Measurements from ENCODE around the gene UVSSA.
"Not testable (repeated sequence)": the region's sequence is repeated elsewhere in the genome, so short reads cannot be mapped to it uniquely, and the experiment has no call there.

Gene UVSSA

DNA sequence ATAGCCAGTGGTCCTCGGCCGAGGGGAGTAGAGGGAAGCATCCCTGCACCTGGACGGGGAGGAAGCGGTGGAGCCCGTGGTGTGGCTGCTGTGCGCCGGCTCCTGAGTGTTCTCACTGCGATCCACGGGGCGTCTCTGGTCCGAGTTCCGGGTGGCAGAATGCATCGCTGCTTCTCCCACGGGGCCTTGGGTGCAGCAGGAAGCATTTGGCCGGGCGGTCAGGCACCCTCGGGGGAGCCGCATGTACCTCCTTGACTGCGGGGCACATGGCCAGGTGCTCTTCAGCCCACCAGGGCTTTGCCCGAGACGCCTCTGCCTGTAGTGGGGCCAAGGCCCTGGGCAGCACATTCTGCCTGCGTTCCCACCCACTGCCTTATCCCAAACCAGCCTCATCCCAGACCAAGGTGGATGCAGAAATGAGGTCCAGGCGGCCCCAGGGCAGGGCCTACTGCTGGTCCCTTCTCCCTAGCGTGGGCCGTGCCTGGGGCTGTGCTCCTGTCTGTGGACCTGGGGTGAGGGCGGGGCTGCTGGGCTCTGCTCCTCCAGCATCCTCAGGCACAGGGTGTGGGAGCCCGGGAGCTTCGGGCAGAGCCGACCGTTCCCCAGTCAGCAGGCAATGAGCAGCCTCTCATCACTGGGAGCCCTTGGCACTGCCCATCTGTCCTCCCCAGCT is 31.7 kb downstream of the UVSSA start:
- DNase-seq = no peak

GRCh38 chr4:1379351-1379781 is 32.4 kb downstream of the UVSSA start:
- no peak for DNase-seq

DNA sequence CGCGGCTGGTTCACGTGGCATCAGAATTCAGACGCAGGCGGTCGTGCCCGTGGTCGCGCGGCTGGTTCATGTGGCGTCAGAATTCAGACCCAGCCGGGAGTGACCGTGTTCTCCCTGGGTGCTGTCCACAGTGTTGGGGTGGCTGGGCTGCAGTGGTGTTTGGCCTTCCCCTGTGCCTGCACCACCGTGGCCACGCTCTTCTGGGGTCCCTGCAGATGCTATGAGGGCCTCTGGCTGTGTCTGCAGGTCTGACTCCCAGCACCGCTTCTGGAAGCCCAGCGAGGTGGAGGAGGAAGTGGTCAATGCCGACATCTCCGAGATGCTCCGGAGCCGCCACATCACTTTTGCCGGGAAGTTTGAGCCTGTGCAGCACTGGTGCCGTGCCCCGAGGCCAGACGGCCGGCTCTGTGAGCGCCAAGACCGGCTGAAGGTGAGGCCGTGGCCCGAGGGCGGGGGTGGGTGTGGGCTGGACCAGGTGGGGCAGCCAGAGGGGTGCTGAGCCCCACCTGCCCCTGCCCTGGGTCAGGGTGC is 32.9 kb downstream of the UVSSA start:
- no peak for DNase-seq

DNA sequence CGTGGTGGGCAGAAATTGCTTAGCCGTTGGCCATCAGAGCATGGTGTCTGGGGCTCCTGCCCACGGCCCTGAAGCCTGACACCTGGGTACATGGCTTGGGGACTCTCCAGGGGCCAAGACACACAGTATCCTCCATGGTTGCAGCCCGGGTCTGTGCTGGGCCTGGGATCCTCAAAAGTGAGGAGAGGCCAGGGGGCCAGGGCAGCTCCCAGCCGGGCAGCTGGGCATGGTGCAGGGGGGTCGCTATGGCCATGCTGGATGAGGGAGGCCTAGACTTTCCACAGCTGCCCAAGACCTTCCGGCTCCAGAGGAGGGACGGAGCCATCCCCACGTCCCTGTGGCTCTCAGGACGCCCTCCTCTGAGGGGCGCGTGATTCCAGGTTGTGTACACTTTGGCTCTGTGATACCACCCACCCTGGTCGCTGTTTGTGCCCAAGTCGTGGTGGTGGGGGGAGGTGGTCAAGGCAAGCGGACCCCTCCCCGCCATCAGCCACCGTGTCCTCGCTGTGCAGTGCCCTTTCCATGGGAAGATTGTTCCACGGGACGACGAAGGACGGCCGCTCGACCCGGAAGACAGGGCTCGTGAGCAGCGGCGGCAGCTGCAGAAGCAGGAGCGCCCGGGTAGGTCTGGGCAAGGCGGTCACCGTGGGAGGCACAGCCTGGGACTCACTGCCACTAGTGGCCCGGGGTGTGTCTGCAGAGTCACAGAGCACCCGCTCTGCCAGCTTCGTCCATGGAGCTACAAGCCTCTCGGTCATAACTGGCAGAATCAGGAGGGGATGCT is 33.6 kb downstream of the UVSSA start:
- no peak for DNase-seq

DNA sequence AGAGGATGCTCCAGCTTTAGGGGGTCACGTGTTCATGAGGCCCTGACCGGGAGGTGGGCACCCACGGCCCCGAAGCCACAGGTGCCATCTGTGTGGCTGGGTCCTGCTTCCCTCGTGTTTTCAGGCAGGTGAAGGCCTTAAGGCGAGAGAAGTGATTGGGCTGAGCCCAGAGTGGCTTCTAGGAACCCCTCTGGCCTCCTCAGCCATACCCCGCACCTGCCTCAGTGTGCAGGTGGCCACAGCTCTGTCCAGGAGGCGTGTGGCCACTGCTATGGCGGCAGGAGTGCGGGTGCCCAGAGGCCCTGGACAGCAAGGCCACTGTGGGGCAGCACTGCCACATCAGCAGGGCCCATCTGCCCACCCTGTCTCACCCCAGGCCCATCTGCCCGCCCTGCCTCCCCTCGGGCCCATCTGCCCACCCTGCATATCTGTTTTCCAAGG is 34.2 kb downstream of the UVSSA start:
- DNase-seq = no peak

- no peak for DNase-seq
These were observed 35.0 kb downstream of the UVSSA start for GRCh38 chr4:1381944-1382541.

DNA sequence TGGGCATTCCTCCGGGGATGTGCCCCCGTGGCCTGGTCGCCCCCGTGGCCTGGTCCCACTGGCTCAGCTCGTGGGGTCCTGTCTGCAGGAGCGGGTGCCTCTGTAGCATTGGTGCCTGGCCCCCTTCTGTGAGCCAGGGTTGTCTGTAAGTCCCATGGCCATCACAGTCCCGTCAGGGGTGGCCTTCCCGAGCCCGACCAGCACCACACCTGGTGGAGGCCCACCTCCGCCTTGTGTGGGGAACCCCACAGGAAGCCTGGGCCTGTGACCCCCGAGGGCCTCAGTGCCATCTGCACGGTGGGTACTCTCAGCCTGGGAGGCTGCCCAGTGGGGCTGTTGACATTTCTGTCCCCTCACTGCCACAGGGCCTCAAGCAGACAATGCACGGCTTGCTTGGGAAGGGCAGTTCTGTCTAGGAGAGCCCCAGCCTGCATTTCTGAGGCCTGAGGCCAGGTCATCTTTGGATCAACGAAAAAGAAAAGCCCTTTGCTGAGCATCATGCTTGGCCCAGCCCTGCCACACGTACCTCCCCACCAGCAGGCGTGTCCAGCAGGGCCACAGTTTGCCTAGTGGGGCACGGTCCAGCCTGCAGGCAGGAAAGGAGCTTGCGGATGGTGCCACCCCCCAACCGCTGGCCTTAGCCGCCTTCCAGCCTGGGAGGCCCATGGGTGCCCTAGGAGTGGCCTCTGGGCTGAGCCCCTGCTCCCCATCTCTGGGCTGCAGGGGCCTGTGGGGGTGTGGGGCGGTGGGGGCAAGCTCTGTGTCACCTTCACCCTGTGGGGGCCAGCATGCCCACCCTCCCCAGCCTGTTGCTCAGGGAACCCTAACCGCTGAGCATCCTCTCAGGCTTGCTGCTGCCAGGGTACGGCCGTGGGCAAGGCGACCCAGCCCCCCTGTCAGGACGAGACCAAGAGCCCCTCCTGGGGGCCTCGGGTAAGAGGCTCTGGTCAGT is 36.0 kb downstream of the UVSSA start:
- DNase-seq = no peak

DNA sequence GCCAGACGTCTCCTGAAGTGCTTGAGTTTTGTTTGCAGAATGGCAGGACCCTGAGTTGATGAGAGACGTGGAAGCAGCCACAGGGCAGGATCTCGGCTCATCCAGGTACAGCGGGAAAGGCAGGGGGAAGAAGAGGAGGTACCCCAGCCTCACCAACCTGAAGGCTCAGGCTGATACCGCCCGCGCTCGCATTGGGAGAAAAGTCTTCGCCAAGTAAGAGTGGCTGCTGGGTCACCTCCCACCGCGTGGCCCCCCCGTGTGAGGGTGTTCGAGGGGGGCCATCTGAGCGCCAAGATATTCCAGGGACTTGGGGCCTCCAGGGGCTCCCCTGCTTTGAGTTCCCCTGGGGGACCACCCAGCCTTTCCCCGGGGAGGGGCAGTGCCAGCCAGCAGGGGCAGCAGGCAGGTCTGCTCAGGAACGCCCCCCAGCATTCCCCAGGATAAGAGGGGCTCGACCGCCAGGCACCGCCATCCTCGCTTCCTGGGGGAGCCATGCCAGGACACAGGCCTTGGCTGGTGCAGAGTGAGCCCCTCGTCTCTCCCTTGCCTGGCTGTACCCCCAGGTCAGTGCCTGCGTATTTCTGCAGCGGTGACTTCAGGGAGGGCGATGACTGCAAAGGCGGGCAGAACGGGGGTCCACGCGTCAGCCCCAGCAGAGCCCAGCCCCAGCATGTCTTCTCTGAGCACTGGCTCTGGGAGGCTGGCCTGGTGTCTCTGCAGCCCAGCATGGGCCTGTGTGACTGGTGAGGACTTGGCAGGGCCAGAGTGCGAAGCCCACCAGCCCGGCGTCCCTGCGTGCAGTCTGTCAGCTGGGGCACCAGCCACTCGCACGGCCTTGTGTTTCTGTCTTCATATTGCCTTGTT is 37.0 kb downstream of the UVSSA start:
- DNase-seq = no peak

GRCh38 chr4:1384675-1385372 is 37.8 kb downstream of the UVSSA start:
- DNase-seq = no peak

GRCh38 chr4:1385373-1386340 is 38.6 kb downstream of the UVSSA start:
- DNase-seq = no peak

GRCh38 chr4:1393363-1393762 is 46.4 kb downstream of the UVSSA start:
- not testable (repeated sequence) for DNase-seq

- no peak for DNase-seq
These were observed 46.9 kb downstream of the UVSSA start for GRCh38 chr4:1393866-1394265.

GRCh38 chr4:1394554-1395388 is 47.8 kb downstream of the UVSSA start:
- not testable (repeated sequence) for DNase-seq

DNA sequence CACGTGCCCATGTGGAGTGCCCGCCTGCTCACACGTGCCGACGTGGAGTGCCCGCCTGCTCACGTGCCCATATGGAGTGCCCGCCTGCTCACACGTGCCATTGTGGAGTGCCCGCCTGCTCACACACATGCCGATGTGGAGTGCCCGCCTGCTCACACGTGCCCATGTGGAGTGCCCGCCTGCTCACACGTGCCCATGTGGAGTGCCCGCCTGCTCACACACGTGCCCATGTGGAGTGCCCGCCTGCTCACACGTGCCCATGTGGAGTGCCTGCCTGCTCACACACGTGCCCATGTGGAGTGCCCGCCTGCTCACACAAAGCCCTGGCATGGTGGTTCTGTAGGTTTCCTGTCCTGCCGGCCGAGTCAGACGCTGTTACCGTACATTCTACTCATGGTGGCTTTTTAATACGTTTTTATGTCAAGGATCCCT is 48.4 kb downstream of the UVSSA start:
- DNase-seq = not testable (repeated sequence)

- DNase-seq = no peak
These were observed 49.2 kb downstream of the UVSSA start for GRCh38 chr4:1395941-1396805.

DNA sequence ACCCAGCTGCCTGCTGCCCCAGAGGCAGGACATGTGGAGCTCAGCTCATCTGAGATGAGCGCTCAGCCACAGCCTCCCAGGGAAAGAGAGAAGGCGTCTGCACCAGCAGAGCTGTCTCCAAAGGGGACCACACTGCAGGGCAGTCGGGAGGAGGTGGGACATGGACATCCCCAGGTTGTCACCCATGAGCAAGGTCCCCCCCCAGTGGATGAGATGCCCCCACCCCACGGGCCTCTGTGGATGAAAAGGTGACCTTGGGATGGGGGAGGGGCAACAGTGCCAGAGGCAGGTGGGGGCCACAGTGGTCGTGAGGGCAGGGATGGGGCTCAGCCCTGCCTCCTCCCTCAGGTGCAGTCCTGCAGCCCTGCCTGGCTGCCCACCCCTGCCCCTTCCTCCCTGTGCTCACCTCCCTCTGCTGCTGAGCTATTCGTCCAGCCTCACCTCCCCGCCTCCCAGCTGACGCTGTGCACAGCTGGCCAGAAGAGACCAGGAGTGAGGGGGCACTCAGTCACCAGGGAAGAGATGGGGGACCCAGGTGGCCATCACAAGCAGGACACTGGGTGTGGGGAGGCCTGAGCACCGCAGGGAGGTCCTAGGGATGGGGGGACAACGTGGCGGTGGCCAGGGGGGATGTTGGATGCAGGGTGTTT is 49.9 kb downstream of the UVSSA start:
- DNase-seq = no peak

Measured in CD4-positive, alpha-beta T cell treated with Interferon alpha-2 for 1 hour (primary cell).